Progenitor cell of endocrine pancreas (in vitro differentiated cells): ENCODE measurements around the gene AZIN2. TPM values are rescaled to one million over a fixed set of nuclear protein-coding genes. Genes with fewer than 3 reads are reported as not detected.

ENCODE experiments used
- DNase-seq: peaks from one replicate; pipeline ENCODE4 v3.0.0; 2021; ENCODE audit warnings: low spot score; ENCODE audit not compliant: unreplicated experiment
- H3K27ac Mint-ChIP-seq: 2 replicates; pipeline ENCODE4 v1.8.0; 2021; ENCODE audit warnings: mild to moderate bottlenecking, moderate library complexity, mixed read lengths
- H3K27me3 Mint-ChIP-seq: 2 replicates; pipeline ENCODE4 v1.8.0; 2021; ENCODE audit warnings: mixed read lengths
- H3K36me3 Mint-ChIP-seq: 2 replicates; pipeline ENCODE4 v1.8.0; 2022; ENCODE audit warnings: mixed read lengths; ENCODE audit not compliant: insufficient read depth
- H3K4me1 Mint-ChIP-seq: 2 replicates; pipeline ENCODE4 v1.8.0; 2021; ENCODE audit warnings: low read depth, mixed read lengths
- H3K4me3 Mint-ChIP-seq: 2 replicates; pipeline ENCODE4 v1.8.0; 2021; ENCODE audit warnings: low read depth, mild to moderate bottlenecking, moderate library complexity, mixed read lengths
- H3K9me3 Mint-ChIP-seq: 2 replicates; pipeline ENCODE4 v1.8.0; 2021; ENCODE audit warnings: low read depth, mixed read lengths
- CTCF ChIP-seq: fragments of 200-600 bp; sonication (generic); IDR thresholded peaks from one replicate; pipeline ENCODE4 v1.5.0; 2021; ENCODE audit warnings: antibody characterized with exemption, mild to moderate bottlenecking; ENCODE audit not compliant: unreplicated experiment
- total RNA-seq: library from RNA; stranded (reverse); gene quantifications from 2 replicates; pipeline ENCODE4 v1.2.1, GENCODE V29; 2021

The AZIN2 gene
- total RNA-seq, 1 donor from 2014 or later = 5.2 TPM

- Mint-ChIP-seq H3K27ac (no peak overlapping the region), H3K27me3 (peaks cover 8% of the 10 kb centered on the region), H3K9me3 (no peaks in the 10 kb centered on the region), H3K4me3 (no peak overlapping the region), H3K36me3 (no peaks in the 10 kb centered on the region), H3K4me1 (no peaks in the 10 kb centered on the region)
- DNase-seq = no peak
- TF ChIP-seq CTCF = no peak
Measured at GRCh38 chr1:33143698-33144097, 62.7 kb downstream of the AZIN2 start.

- Mint-ChIP-seq H3K4me3 (no peak overlapping the region), H3K27me3 (peaks cover 3% of the 10 kb centered on the region), H3K27ac (no peak overlapping the region), H3K9me3 (no peaks in the 10 kb centered on the region), H3K4me1 (peaks cover 14% of the 10 kb centered on the region), H3K36me3 (no peaks in the 10 kb centered on the region)
- no peak for DNase-seq
- no peak for TF ChIP-seq CTCF
Measured at GRCh38 chr1:33146003-33146402, 65.0 kb downstream of the AZIN2 start.

DNA sequence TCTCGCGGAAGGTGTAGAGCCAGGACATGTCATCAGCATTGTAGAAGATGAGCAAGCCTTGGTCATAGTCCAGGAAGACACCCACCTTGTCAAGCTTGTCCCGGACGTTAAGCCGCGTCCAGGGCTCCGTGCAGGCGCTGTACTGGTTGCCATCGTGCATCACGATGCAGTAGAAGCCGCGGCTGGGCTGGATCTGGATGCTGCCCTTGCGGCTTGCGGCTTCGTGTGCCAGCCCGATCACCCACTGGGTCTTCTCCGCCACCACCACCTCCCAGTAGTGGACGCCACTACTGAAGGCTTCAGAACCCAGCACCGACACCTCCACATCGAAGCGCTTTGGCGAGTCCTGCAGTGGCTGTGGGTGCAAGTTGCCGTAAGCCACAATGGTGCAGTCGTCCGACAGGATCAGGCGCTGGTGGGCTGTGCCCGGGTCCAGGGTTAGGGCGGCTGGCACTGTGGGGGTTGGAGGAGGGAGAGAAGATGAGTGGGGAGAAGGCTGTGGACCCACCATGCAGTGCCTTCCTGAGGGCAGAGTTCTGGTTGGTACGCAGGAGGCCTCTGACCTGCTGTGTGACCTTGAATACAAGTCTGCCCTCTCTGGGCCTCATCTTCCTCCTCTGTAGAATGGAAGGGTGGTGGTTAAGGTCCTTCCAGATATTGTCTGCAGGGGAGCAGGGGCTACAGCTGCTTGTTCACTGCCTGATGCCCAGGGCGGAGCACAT, 66.5 kb downstream of the AZIN2 start:
- no peaks in the 10 kb centered on the region for H3K27me3 Mint-ChIP-seq
- no peak for TF ChIP-seq CTCF
- H3K4me3 Mint-ChIP-seq = no peak overlapping the region
- DNase-seq = no peak
- H3K9me3 Mint-ChIP-seq = no peaks in the 10 kb centered on the region
- H3K4me1 Mint-ChIP-seq = peaks cover 15% of the 10 kb centered on the region
- no peak overlapping the region for H3K27ac Mint-ChIP-seq
- no peaks in the 10 kb centered on the region for H3K36me3 Mint-ChIP-seq

GRCh38 chr1:33147997-33148314, 67.0 kb downstream of the AZIN2 start:
- TF ChIP-seq CTCF = peak; percentile 34
- Mint-ChIP-seq H3K4me1 (peaks cover 17% of the 10 kb centered on the region), H3K4me3 (no peak overlapping the region), H3K36me3 (no peaks in the 10 kb centered on the region), H3K9me3 (no peaks in the 10 kb centered on the region), H3K27me3 (no peaks in the 10 kb centered on the region), H3K27ac (no peak overlapping the region)
- no peak for DNase-seq

GRCh38 chr1:33148615-33149014, 67.7 kb downstream of the AZIN2 start:
- DNase-seq = no peak
- TF ChIP-seq CTCF = no peak
- no peak overlapping the region for H3K27ac Mint-ChIP-seq

More at GRCh38 chr1:33148615-33149014, 67.7 kb downstream of the AZIN2 start:
- Mint-ChIP-seq H3K9me3 (no peaks in the 10 kb centered on the region), H3K27me3 (no peaks in the 10 kb centered on the region), H3K4me3 (no peak overlapping the region), H3K4me1 (peaks cover 17% of the 10 kb centered on the region), H3K36me3 (no peaks in the 10 kb centered on the region)
